K562 (cell line): ENCODE data around the gene RHOV. TPM values are rescaled to one million over a fixed set of nuclear protein-coding genes. Genes with fewer than 3 reads are reported as not detected.

ENCODE experiments used
- ATAC-seq: fragments of 200-7000 bp; cut with Tn5 transposase; 3 replicates; pipeline ENCODE4 v1.9.1; 2020; ENCODE audit warnings: moderate library complexity
- BruUV-seq: library from RNA; stranded (reverse); fragments of 400-500 nt; replicated peaks from 2 replicates; lab custom pipeline; 2021; lab: Mats Ljungman, UMichigan
- CTCF ChIA-PET: fragments of 300-600 bp; formaldehyde crosslinking; extraction: SDS; loops from one replicate; lab custom pipeline; 2021; ENCODE audit warnings: low intra/inter-chr PET ratio; lab: Yijun Ruan, JAX
- POLR2A ChIA-PET: fragments of 300-600, 350-650 bp; sonication (Branson Sonifier 250); formaldehyde crosslinking; extraction: SDS; loops from one replicate; lab custom pipeline; 2021; ENCODE audit warnings: antibody characterized with exemption, inconsistent platforms; lab: Yijun Ruan, JAX
- DNase-seq, 4 experiments: peaks; one replicate each; pipeline versions ENCODE4 v3.0.0 to v3.0.0-alpha.2; 2011 to 2018; ENCODE audit warnings: low spot score in 3 of 4, mixed read lengths in 3 of 4; ENCODE audit errors: extremely low read depth in 1 of 4
- FAIRE-seq: peaks from 2 replicates; lab custom pipeline; 2011; peaks lifted over from hg19 to GRCh38; lab: Jason Lieb, UNC
- H2AFZ ChIP-seq: 2 replicates; pipeline ENCODE4 v1.6.0; 2011; ENCODE audit warnings: low read depth, low read length, control low read depth, inconsistent platforms
- H3K27ac ChIP-seq: fragments of 200-600 bp; 3 replicates; pipeline ENCODE4 v1.8.0; 2011; ENCODE audit warnings: low read depth, mild to moderate bottlenecking, control low read depth, inconsistent platforms, low read length, moderate library complexity, mixed read lengths; ENCODE audit errors: extremely low read depth
- H3K27me3 ChIP-seq, 2 experiments: fragments of 300-600 bp in 1 of 2; 2 replicates in 1 of 2; 3 replicates in 1 of 2; pipeline versions ENCODE4 v1.6.0 to v1.8.0; 2011; ENCODE audit warnings: inconsistent platforms in 2 of 2, low read length in 2 of 2, mild to moderate bottlenecking in 1 of 2, mixed read lengths in 1 of 2, moderate library complexity in 1 of 2; ENCODE audit not compliant: control insufficient read depth in 2 of 2, insufficient read depth in 2 of 2
- H3K36me3 ChIP-seq: fragments of 300-600 bp; 3 replicates; pipeline ENCODE4 v1.8.0; 2011; ENCODE audit warnings: mild to moderate bottlenecking, low read length, inconsistent platforms; ENCODE audit not compliant: control insufficient read depth, insufficient read depth
- H3K4me1 ChIP-seq, 2 experiments: fragments of 200-600 bp in 1 of 2; replicated peaks in 1 of 2; 2 replicates in 1 of 2; 3 replicates in 1 of 2; pipeline versions ENCODE4 v1.5.1 to v1.8.0; 2011; ENCODE audit warnings: inconsistent platforms in 2 of 2, low read length in 2 of 2, mild to moderate bottlenecking in 1 of 2, mixed read lengths in 1 of 2, moderate library complexity in 1 of 2; ENCODE audit not compliant: control insufficient read depth in 2 of 2, insufficient read depth in 2 of 2
- H3K4me2 ChIP-seq: 2 replicates; pipeline ENCODE4 v1.6.1; 2011; ENCODE audit warnings: low read length, control low read depth, inconsistent platforms, mixed read lengths; ENCODE audit not compliant: insufficient read depth
- H3K4me3 ChIP-seq: fragments of 200-600 bp; sonication (generic), shearing (Covaris generic); 2 replicates; pipeline ENCODE4 v1.5.1; 2016; ENCODE audit warnings: control low read depth, inconsistent platforms
- H3K79me2 ChIP-seq: fragments of 200-600 bp; 3 replicates; pipeline ENCODE4 v1.8.0; 2011; ENCODE audit warnings: low read length, inconsistent platforms; ENCODE audit not compliant: control insufficient read depth, insufficient read depth
- H3K9ac ChIP-seq, 2 experiments: 2 replicates each; pipeline versions ENCODE4 v1.6.0 to v1.6.1; 2011; ENCODE audit warnings: low read depth in 2 of 2, low read length in 2 of 2, control low read depth in 1 of 2, inconsistent platforms in 1 of 2, mild to moderate bottlenecking in 1 of 2, mixed read lengths in 1 of 2; ENCODE audit not compliant: insufficient read depth in 1 of 2
- H3K9me1 ChIP-seq: one replicate; pipeline ENCODE4 v1.6.0; 2011; ENCODE audit warnings: inconsistent platforms, mild to moderate bottlenecking, low read length, moderate library complexity; ENCODE audit not compliant: control insufficient read depth, insufficient read depth
- H3K9me3 ChIP-seq: replicated peaks from 2 replicates; pipeline ENCODE4 v1.5.1; 2011; ENCODE audit warnings: low read depth, low read length, inconsistent platforms; ENCODE audit not compliant: control insufficient read depth, insufficient read depth
- H4K20me1 ChIP-seq: replicated peaks from 2 replicates; pipeline ENCODE4 v1.6.1; 2011; ENCODE audit warnings: low read length, inconsistent platforms, mixed read lengths; ENCODE audit not compliant: control insufficient read depth, insufficient read depth
- CEBPG ChIP-seq, 3 experiments: fragments of 200-800 bp in 1 of 3; sonication (Bioruptor generic) in 1 of 3; sonication (generic) in 1 of 3; formaldehyde crosslinking in 1 of 3; IDR thresholded peaks in 2 of 3; conservative IDR thresholded peaks in 1 of 3; 2 replicates each; pipeline versions ENCODE4 v1.6.1 to v1.8.0; 2016 to 2022; ENCODE audit warnings: missing compliant biosample characterization in 2 of 3, missing genetic modification characterization in 2 of 3, mild to moderate bottlenecking in 1 of 3, missing genetic modification reagents in 1 of 3
- FOXA3 ChIP-seq, 2 experiments: fragments of 450-650 bp in 1 of 2; sonication (generic) in 1 of 2; formaldehyde crosslinking; IDR thresholded peaks in 1 of 2; conservative IDR thresholded peaks in 1 of 2; 2 replicates each; pipeline versions ENCODE4 v1.4.0 to v1.8.0; 2020 to 2022; ENCODE audit warnings: mild to moderate bottlenecking in 2 of 2, missing genetic modification reagents in 1 of 2
- RBM17 ChIP-seq: fragments of 200-400 bp; formaldehyde crosslinking; IDR thresholded peaks from 2 replicates; pipeline ENCODE4 v1.6.1; 2017; ENCODE audit warnings: low read depth, mild to moderate bottlenecking, low read length, borderline replicate concordance
- SRSF1 ChIP-seq: fragments of 200-400 bp; formaldehyde crosslinking; IDR thresholded peaks from 2 replicates; pipeline ENCODE4 v1.6.1; 2017; ENCODE audit warnings: mild to moderate bottlenecking, low read depth, low read length, moderate library complexity
- WGBS: fragments of 100-300 bp; shearing (Covaris generic); methylation state at CpG from one replicate; pipeline ENCODE4 v1.1.6; 2016; ENCODE audit warnings: low coverage, mixed read lengths; ENCODE audit not compliant: insufficient coverage; ENCODE audit errors: missing lambda C conversion rate; 5-methylcytosine and 5-hydroxymethylcytosine counted together
- in situ Hi-C: fragments of 300-500 bp; cut with MboI; formaldehyde crosslinking; loops from 4 replicates; pipeline ENCODE4 v1.15.0; 2018; ENCODE audit warnings: inconsistent platforms, mixed read lengths
- intact Hi-C: fragments of 100-400 bp; cut with micrococcal nuclease; formaldehyde crosslinking; loops from 2 replicates; pipeline ENCODE4 v1.14.2; 2022
- polyA plus RNA-seq, 8 experiments: library from polyadenylated mRNA; depleted of rRNA in 4 of 8; stranded (reverse) in 5 of 8; unstranded in 3 of 8; fragments of >200 nt; fragmentation: Nextera tagmentation in 2 of 8; fragmentation: Illumina TruSeq in 1 of 8; extraction: Ambion mirVana in 2 of 8; extraction: Trizol in 1 of 8; gene quantifications; 2 replicates each; pipeline versions ENCODE4 v1.2.1 to v1.2.3, GENCODE V29; 2011 to 2014; ENCODE audit warnings: inconsistent platforms in 1 of 8, missing spikeins in 1 of 8
- small RNA-seq: library from RNA; depleted of rRNA; stranded (forward); fragments of <200 nt; gene quantifications from one replicate; pipeline ENCODE3, GENCODE V24; 2014
- total RNA-seq, 7 experiments: library from RNA; depleted of rRNA in 6 of 7; stranded (reverse); fragments of >200 nt in 6 of 7; fragmentation: Illumina TruSeq in 2 of 7; extraction: Trizol in 2 of 7; gene quantifications; 2 replicates each; pipeline versions ENCODE4 v1.2.1 to v1.2.3, GENCODE V29; 2011 to 2021; ENCODE audit warnings: low replicate concordance in 1 of 7

The RHOV gene
- total and polyA plus RNA-seq, 9 of the 15 experiments (the other 6 are each of a cell fraction or from before 2014, with no cell fraction given), result 0.08 to 2.0 (median 1.1) TPM

DNA sequence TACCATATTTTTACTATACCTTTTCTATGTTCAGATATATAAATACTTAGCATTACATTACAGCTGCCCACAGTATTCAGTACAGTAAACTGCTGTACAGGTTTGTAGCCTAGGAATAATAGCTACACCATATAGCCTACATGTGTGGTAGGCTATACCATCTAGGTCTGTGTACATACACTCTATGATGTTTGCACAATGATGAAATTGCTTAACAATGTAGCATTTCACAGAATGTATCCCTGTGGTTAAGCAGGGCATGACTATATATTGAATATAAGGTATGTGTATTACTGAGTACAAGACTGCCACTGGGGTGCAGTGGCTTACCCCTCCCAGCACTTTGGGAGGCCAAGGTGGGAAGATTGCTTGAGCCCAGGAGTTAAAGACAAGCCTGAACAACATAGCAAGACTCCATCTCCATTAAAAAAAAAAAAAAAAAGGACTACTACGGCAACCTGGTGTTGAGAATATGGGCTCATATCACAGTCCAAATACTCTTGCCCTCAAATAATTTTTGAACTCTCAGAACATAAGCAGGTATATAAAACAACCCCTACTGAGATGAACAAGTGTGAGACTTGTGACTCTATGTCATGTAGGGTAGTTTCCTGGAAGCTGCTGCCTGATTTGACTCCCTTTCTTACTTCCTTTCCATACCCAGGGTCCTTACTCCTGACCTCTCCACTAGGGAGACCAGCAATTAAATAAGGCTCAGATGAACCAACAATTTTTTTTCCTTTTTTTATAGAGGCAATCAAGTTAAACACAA, 50.3 kb downstream of the RHOV start:
- Histone ChIP-seq H3K9me3 (no peaks in the 10 kb centered on the region), H3K4me2 (no peak overlapping the region), H3K9me1 (no peaks in the 10 kb centered on the region), H2AFZ (no peak overlapping the region), H3K27me3 (no peaks in the 10 kb centered on the region), H3K4me1 (peaks cover 5 to 19% of the 10 kb centered on the region in 2 experiments; a peak in 4 of 5 replicates), H3K79me2 (no peaks in the 10 kb centered on the region), H3K4me3 (no peak overlapping the region), H3K36me3 (no peaks in the 10 kb centered on the region), H4K20me1 (peaks cover 4% of the 10 kb centered on the region), H3K9ac (no peak overlapping the region), H3K27ac (no peak overlapping the region)
- FAIRE-seq, result no peak
- DNase-seq, result no peak
- ATAC-seq, result no peak
- in situ Hi-C loops, result no loop called here
- TF ChIP-seq CEBPG (CRISPR knock-in tag; IDR thresholded peaks at IDR 0.05) (no peak), CEBPG (tag; conservative IDR thresholded peaks at IDR 0.05 in 1 of 2, IDR thresholded peaks at IDR 0.05 in 1 of 2) (peak in 1 of 2 experiments; percentile 74; a peak in 2 of 4 replicates), SRSF1 (no peak), RBM17 (no peak), FOXA3 (CRISPR knock-in tag; conservative IDR thresholded peaks at IDR 0.05 in 1 of 2, IDR thresholded peaks at IDR 0.05 in 1 of 2) (peak in 1 of 2 experiments; percentile 63; a peak in 2 of 4 replicates)
- ChIA-PET POLR2A (interaction anchor here (1.2 kb wide), 1 partner anchor 20 kb away, joined by 4 read pairs; the partner anchor contains the start of gene SPINT1), CTCF (no interaction called here)
- intact Hi-C loops, result no loop called here
- no TSS peak for BruUV-seq
- no CpG with 5 or more reads among the region's 1 CpG for WGBS

Small RNA genes within 50 kb of the gene (small RNA-seq; reads per million reads assigned to genes)
- gene AC025166.1, result not detected

Other genes starting within 250 kb of the RHOV start
Only the 7 nearest of the 12 such genes appear.
- 13.1 and 20.8 TPM in 2 replicates for gene ZFYVE19, start 67.1 kb downstream of the RHOV start, total RNA-seq (2014; rRNA removed)
- gene ZFYVE19, start 67.1 kb downstream of the RHOV start, total RNA-seq (2014; rRNA removed; fragmentation: Illumina TruSeq; extraction: Trizol), result 7.9 and 13.1 TPM in 2 replicates
- 20.7 and 22.5 TPM in 2 replicates for gene ZFYVE19, start 67.1 kb downstream of the RHOV start, total RNA-seq (2015; rRNA removed; fragmentation: Illumina TruSeq; extraction: Trizol)
- gene ZFYVE19, start 67.1 kb downstream of the RHOV start, total RNA-seq (2021), result 18.2 and 19.9 TPM in 2 replicates
- gene ZFYVE19, start 67.1 kb downstream of the RHOV start, polyA plus RNA-seq (2011; rRNA removed), result 27.1 and 35.2 TPM in 2 replicates
- gene ZFYVE19, start 67.1 kb downstream of the RHOV start, polyA plus RNA-seq (2014; fragmentation: Illumina TruSeq; extraction: Trizol), result 30.0 and 36.8 TPM in 2 replicates
- 1 to 10 TPM; 1.5 to 3.6 TPM for gene ZFYVE19, start 67.1 kb downstream of the RHOV start, polyA plus RNA-seq (2014; fragmentation: Nextera tagmentation; extraction: Ambion mirVana)
- gene ZFYVE19, start 67.1 kb downstream of the RHOV start, polyA plus RNA-seq (2014; rRNA removed), result 23.4 and 23.5 TPM in 2 replicates
- 57.9 and 60.3 TPM in 2 replicates for gene DNAJC17, start 66.8 kb downstream of the RHOV start, total RNA-seq (2014; rRNA removed)
- gene DNAJC17, start 66.8 kb downstream of the RHOV start, total RNA-seq (2014; rRNA removed; fragmentation: Illumina TruSeq; extraction: Trizol), result 39.5 and 44.2 TPM in 2 replicates
- 58.4 and 61.5 TPM in 2 replicates for gene DNAJC17, start 66.8 kb downstream of the RHOV start, total RNA-seq (2015; rRNA removed; fragmentation: Illumina TruSeq; extraction: Trizol)
- gene DNAJC17, start 66.8 kb downstream of the RHOV start, total RNA-seq (2021), result 31.2 and 41.0 TPM in 2 replicates
- gene DNAJC17, start 66.8 kb downstream of the RHOV start, polyA plus RNA-seq (2011; rRNA removed), result 33.8 and 37.9 TPM in 2 replicates
- gene DNAJC17, start 66.8 kb downstream of the RHOV start, polyA plus RNA-seq (2014; fragmentation: Illumina TruSeq; extraction: Trizol), result 51.3 and 68.6 TPM in 2 replicates
- 1 to 10 TPM; 2.4 to 9.1 TPM for gene DNAJC17, start 66.8 kb downstream of the RHOV start, polyA plus RNA-seq (2014; fragmentation: Nextera tagmentation; extraction: Ambion mirVana)
- 66.6 and 79.4 TPM in 2 replicates for gene DNAJC17, start 66.8 kb downstream of the RHOV start, polyA plus RNA-seq (2014; rRNA removed)
- not detected in 2 replicates for gene PPP1R14D, start 45.5 kb downstream of the RHOV start, total RNA-seq (2014; rRNA removed)
- not detected in 2 replicates for gene PPP1R14D, start 45.5 kb downstream of the RHOV start, total RNA-seq (2014; rRNA removed; fragmentation: Illumina TruSeq; extraction: Trizol)
- not detected in 2 replicates for gene PPP1R14D, start 45.5 kb downstream of the RHOV start, total RNA-seq (2015; rRNA removed; fragmentation: Illumina TruSeq; extraction: Trizol)
- gene PPP1R14D, start 45.5 kb downstream of the RHOV start, total RNA-seq (2021), result not detected in 2 replicates
- 0.11 TPM in 1 of 2 replicates, not detected in the other for gene PPP1R14D, start 45.5 kb downstream of the RHOV start, polyA plus RNA-seq (2011; rRNA removed)
- gene PPP1R14D, start 45.5 kb downstream of the RHOV start, polyA plus RNA-seq (2014; fragmentation: Illumina TruSeq; extraction: Trizol), result not detected in 2 replicates
- gene PPP1R14D, start 45.5 kb downstream of the RHOV start, polyA plus RNA-seq (2014; fragmentation: Nextera tagmentation; extraction: Ambion mirVana), result under 1 TPM; 0.11 to 0.18 TPM
- not detected in 2 replicates for gene PPP1R14D, start 45.5 kb downstream of the RHOV start, polyA plus RNA-seq (2014; rRNA removed)
- gene SPINT1, start 30.2 kb downstream of the RHOV start, total RNA-seq (2014; rRNA removed), result 1.5 and 2.1 TPM in 2 replicates
- gene SPINT1, start 30.2 kb downstream of the RHOV start, total RNA-seq (2014; rRNA removed; fragmentation: Illumina TruSeq; extraction: Trizol), result 1.1 and 1.8 TPM in 2 replicates
- 0.94 and 0.98 TPM in 2 replicates for gene SPINT1, start 30.2 kb downstream of the RHOV start, total RNA-seq (2015; rRNA removed; fragmentation: Illumina TruSeq; extraction: Trizol)
- gene SPINT1, start 30.2 kb downstream of the RHOV start, total RNA-seq (2021), result 3.2 and 4.5 TPM in 2 replicates
- 2.8 and 5.6 TPM in 2 replicates for gene SPINT1, start 30.2 kb downstream of the RHOV start, polyA plus RNA-seq (2011; rRNA removed)
- 3.9 and 4.5 TPM in 2 replicates for gene SPINT1, start 30.2 kb downstream of the RHOV start, polyA plus RNA-seq (2014; fragmentation: Illumina TruSeq; extraction: Trizol)
- under 1 TPM; 0.78 to 0.80 TPM for gene SPINT1, start 30.2 kb downstream of the RHOV start, polyA plus RNA-seq (2014; fragmentation: Nextera tagmentation; extraction: Ambion mirVana)
- 2.3 and 3.3 TPM in 2 replicates for gene SPINT1, start 30.2 kb downstream of the RHOV start, polyA plus RNA-seq (2014; rRNA removed)
- 17.3 and 20.0 TPM in 2 replicates for gene VPS18, start 20.2 kb upstream of the RHOV start, total RNA-seq (2014; rRNA removed)
- 4.3 and 5.3 TPM in 2 replicates for gene VPS18, start 20.2 kb upstream of the RHOV start, total RNA-seq (2014; rRNA removed; fragmentation: Illumina TruSeq; extraction: Trizol)
- gene VPS18, start 20.2 kb upstream of the RHOV start, total RNA-seq (2015; rRNA removed; fragmentation: Illumina TruSeq; extraction: Trizol), result 14.6 and 14.7 TPM in 2 replicates
- gene VPS18, start 20.2 kb upstream of the RHOV start, total RNA-seq (2021), result 19.9 and 20.8 TPM in 2 replicates
- 5.9 and 9.0 TPM in 2 replicates for gene VPS18, start 20.2 kb upstream of the RHOV start, polyA plus RNA-seq (2011; rRNA removed)
- gene VPS18, start 20.2 kb upstream of the RHOV start, polyA plus RNA-seq (2014; fragmentation: Illumina TruSeq; extraction: Trizol), result 9.5 and 11.8 TPM in 2 replicates
- under 1 TPM; 0.73 to 0.88 TPM for gene VPS18, start 20.2 kb upstream of the RHOV start, polyA plus RNA-seq (2014; fragmentation: Nextera tagmentation; extraction: Ambion mirVana)
- 8.5 and 9.9 TPM in 2 replicates for gene VPS18, start 20.2 kb upstream of the RHOV start, polyA plus RNA-seq (2014; rRNA removed)
- gene DLL4, start 55.1 kb upstream of the RHOV start, total RNA-seq (2014; rRNA removed), result 0.59 and 0.78 TPM in 2 replicates
- 0.26 and 0.40 TPM in 2 replicates for gene DLL4, start 55.1 kb upstream of the RHOV start, total RNA-seq (2014; rRNA removed; fragmentation: Illumina TruSeq; extraction: Trizol)
- 0.43 and 0.60 TPM in 2 replicates for gene DLL4, start 55.1 kb upstream of the RHOV start, total RNA-seq (2015; rRNA removed; fragmentation: Illumina TruSeq; extraction: Trizol)
- gene DLL4, start 55.1 kb upstream of the RHOV start, total RNA-seq (2021), result 1.1 and 1.3 TPM in 2 replicates
- 0.40 and 0.77 TPM in 2 replicates for gene DLL4, start 55.1 kb upstream of the RHOV start, polyA plus RNA-seq (2011; rRNA removed)
- gene DLL4, start 55.1 kb upstream of the RHOV start, polyA plus RNA-seq (2014; fragmentation: Illumina TruSeq; extraction: Trizol), result 0.42 and 0.62 TPM in 2 replicates
- gene DLL4, start 55.1 kb upstream of the RHOV start, polyA plus RNA-seq (2014; fragmentation: Nextera tagmentation; extraction: Ambion mirVana), result under 1 TPM in 1 of 2 experiments, not detected in 1; 0.04 TPM
- gene DLL4, start 55.1 kb upstream of the RHOV start, polyA plus RNA-seq (2014; rRNA removed), result 0.30 and 0.89 TPM in 2 replicates
- gene CHAC1, start 79.2 kb upstream of the RHOV start, total RNA-seq (2014; rRNA removed), result 33.2 and 36.8 TPM in 2 replicates
- 6.3 and 7.5 TPM in 2 replicates for gene CHAC1, start 79.2 kb upstream of the RHOV start, total RNA-seq (2014; rRNA removed; fragmentation: Illumina TruSeq; extraction: Trizol)
- 0.19 and 0.47 TPM in 2 replicates for gene CHAC1, start 79.2 kb upstream of the RHOV start, total RNA-seq (2015; rRNA removed; fragmentation: Illumina TruSeq; extraction: Trizol)
- gene CHAC1, start 79.2 kb upstream of the RHOV start, total RNA-seq (2021), result 29.6 and 33.3 TPM in 2 replicates
- 7.1 and 16.0 TPM in 2 replicates for gene CHAC1, start 79.2 kb upstream of the RHOV start, polyA plus RNA-seq (2011; rRNA removed)
- gene CHAC1, start 79.2 kb upstream of the RHOV start, polyA plus RNA-seq (2014; fragmentation: Illumina TruSeq; extraction: Trizol), result 15.1 and 32.3 TPM in 2 replicates
- 1 to 10 TPM; 2.5 to 4.4 TPM for gene CHAC1, start 79.2 kb upstream of the RHOV start, polyA plus RNA-seq (2014; fragmentation: Nextera tagmentation; extraction: Ambion mirVana)
- 33.6 and 39.0 TPM in 2 replicates for gene CHAC1, start 79.2 kb upstream of the RHOV start, polyA plus RNA-seq (2014; rRNA removed)